GM10847 (cell line): ENCODE results near the gene STX11.

Experiments
- POLR2A ChIP-seq: IDR thresholded peaks from 2 replicates; pipeline ENCODE4 v1.6.1; 2011; ENCODE audit not compliant: insufficient read length; ENCODE audit errors: extremely low read depth

The STX11 gene

GRCh38 chr6:144159742-144160141 lies 9.4 kb downstream of the STX11 start:
- TF ChIP-seq POLR2A = no peak

GRCh38 chr6:144160431-144161005 lies 10.2 kb downstream of the STX11 start:
- TF ChIP-seq POLR2A = no peak

GRCh38 chr6:144161975-144162374 lies 11.7 kb downstream of the STX11 start:
- TF ChIP-seq POLR2A = no peak

GRCh38 chr6:144162977-144163376 lies 12.7 kb downstream of the STX11 start:
- TF ChIP-seq POLR2A = no peak

- TF ChIP-seq POLR2A = no peak
These were observed 15.5 kb downstream of the STX11 start for GRCh38 chr6:144165784-144166183.

- no peak for TF ChIP-seq POLR2A
These were observed 19.7 kb downstream of the STX11 start for GRCh38 chr6:144170044-144170443.

- no peak for TF ChIP-seq POLR2A
These were observed 21.1 kb downstream of the STX11 start for GRCh38 chr6:144171406-144171805.

GRCh38 chr6:144174006-144174405 lies 23.7 kb downstream of the STX11 start:
- TF ChIP-seq POLR2A = no peak

- no peak for TF ChIP-seq POLR2A
These were observed 25.7 kb downstream of the STX11 start for GRCh38 chr6:144176043-144176442.

GRCh38 chr6:144177726-144178125 lies 27.4 kb downstream of the STX11 start:
- TF ChIP-seq POLR2A = no peak

GRCh38 chr6:144178323-144178722 lies 28.0 kb downstream of the STX11 start:
- TF ChIP-seq POLR2A = no peak

- TF ChIP-seq POLR2A = no peak
These were observed 28.9 kb downstream of the STX11 start for GRCh38 chr6:144179237-144179636.

- TF ChIP-seq POLR2A = no peak
These were observed 29.5 kb downstream of the STX11 start for GRCh38 chr6:144179828-144180227.

GRCh38 chr6:144181639-144182038 lies 31.3 kb downstream of the STX11 start:
- no peak for TF ChIP-seq POLR2A

- no peak for TF ChIP-seq POLR2A
These were observed 35.0 kb downstream of the STX11 start for GRCh38 chr6:144185133-144185836.

GRCh38 chr6:144186817-144187625 lies 36.7 kb downstream of the STX11 start:
- TF ChIP-seq POLR2A = no peak

- TF ChIP-seq POLR2A = no peak
These were observed 39.0 kb downstream of the STX11 start for GRCh38 chr6:144189351-144189750.

GRCh38 chr6:144190080-144190479 lies 39.8 kb downstream of the STX11 start:
- TF ChIP-seq POLR2A = no peak
